Lower leg skin (tissue), 3 donors: Measurements from ENCODE around the gene TCN1.

Experiments used
- POLR2A ChIP-seq, 2 donors: fragments of 450-650 bp; IDR thresholded peaks; one replicate each; pipeline ENCODE4 v1.6.1; 2016 to 2017; ENCODE audit warnings: antibody characterized with exemption in 2 of 2, mild to moderate bottlenecking in 1 of 2, moderate library complexity in 1 of 2
- TF ChIP-seq, protein P1 (sequence below), 3 donors: fragments of 450-650 bp; IDR thresholded peaks; one replicate each; pipeline ENCODE4 v1.5.1; 2016; ENCODE audit warnings: antibody characterized with exemption in 3 of 3, mild to moderate bottlenecking in 3 of 3, moderate library complexity in 2 of 3

DNA sequence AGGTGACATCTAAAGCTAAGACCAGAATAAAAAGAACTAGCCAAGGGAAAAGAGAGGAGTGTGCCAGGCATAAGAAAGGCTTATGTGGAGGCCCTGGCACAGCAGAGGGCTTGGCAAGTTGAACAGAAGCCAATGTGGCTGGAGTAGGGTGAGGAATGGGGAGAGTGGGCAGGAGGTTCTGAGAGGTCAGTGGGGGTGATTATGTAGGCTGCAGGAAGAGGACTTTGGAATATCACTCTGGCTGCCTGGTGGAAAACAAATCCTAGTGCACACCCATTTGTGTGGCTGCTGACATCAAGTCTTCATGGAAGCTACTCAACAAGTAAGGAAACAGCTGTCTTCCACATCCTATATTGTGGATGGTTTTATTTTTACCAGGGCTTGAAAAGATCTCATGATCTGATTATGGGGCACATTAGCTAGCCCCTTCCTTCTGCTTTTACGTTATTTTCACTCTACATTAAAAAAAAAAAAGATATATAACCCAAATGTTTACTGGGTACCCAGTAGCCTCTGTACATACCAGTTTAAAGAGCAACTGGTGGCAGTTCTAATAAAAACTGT, 59.2 kb downstream of the TCN1 start:
- TF ChIP-seq, protein P1, sequence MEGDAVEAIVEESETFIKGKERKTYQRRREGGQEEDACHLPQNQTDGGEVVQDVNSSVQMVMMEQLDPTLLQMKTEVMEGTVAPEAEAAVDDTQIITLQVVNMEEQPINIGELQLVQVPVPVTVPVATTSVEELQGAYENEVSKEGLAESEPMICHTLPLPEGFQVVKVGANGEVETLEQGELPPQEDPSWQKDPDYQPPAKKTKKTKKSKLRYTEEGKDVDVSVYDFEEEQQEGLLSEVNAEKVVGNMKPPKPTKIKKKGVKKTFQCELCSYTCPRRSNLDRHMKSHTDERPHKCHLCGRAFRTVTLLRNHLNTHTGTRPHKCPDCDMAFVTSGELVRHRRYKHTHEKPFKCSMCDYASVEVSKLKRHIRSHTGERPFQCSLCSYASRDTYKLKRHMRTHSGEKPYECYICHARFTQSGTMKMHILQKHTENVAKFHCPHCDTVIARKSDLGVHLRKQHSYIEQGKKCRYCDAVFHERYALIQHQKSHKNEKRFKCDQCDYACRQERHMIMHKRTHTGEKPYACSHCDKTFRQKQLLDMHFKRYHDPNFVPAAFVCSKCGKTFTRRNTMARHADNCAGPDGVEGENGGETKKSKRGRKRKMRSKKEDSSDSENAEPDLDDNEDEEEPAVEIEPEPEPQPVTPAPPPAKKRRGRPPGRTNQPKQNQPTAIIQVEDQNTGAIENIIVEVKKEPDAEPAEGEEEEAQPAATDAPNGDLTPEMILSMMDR (IDR thresholded peaks at IDR 0.05) = no peak
- no peak for TF ChIP-seq POLR2A (IDR thresholded peaks at IDR 0.05)
